HCT116 (cell line): ENCODE results near the gene NCOA1. TPM values are rescaled to one million over a fixed set of nuclear protein-coding genes. Genes with fewer than 3 reads are reported as not detected.

Experiments used
- ATAC-seq: fragments of 200-7000 bp; cut with Tn5 transposase; 2 replicates; pipeline ENCODE4 v1.9.1; 2020; ENCODE audit warnings: mild to moderate bottlenecking, moderate library complexity
- BruUV-seq: library from RNA; stranded (reverse); fragments of 400-500 nt; replicated peaks from 2 replicates; lab custom pipeline; 2021; lab: Mats Ljungman, UMichigan
- CTCF ChIA-PET: fragments of 300-600 bp; sonication (Branson Sonifier 250); formaldehyde crosslinking; loops from one replicate; lab custom pipeline; 2021; ENCODE audit warnings: antibody characterized with exemption; lab: Charles Lee
- POLR2A ChIA-PET: fragments of 300-600, 350-600 bp; sonication (Branson Sonifier 250); formaldehyde crosslinking; loops from one replicate; lab custom pipeline; 2021; ENCODE audit warnings: antibody characterized with exemption; lab: Charles Lee
- RAD21 ChIA-PET, 2 experiments: fragments of 300-600 bp; sonication (Branson Sonifier 250); formaldehyde crosslinking; loops; one replicate each; lab custom pipeline; 2023; ENCODE audit warnings: low total read pairs in 2 of 2; ENCODE audit not compliant: uncharacterized antibody in 2 of 2, unreplicated experiment in 2 of 2, low non-redundant PET in 1 of 2; lab: Charles Lee
- DNase-seq: peaks from one replicate; pipeline ENCODE4 v3.0.0-alpha.2; 2010; ENCODE audit warnings: low read depth, low spot score
- H2AFZ ChIP-seq: fragments of 200-600 bp; shearing (Covaris generic), sonication (generic); 2 replicates; pipeline ENCODE4 v1.6.1; 2017; ENCODE audit warnings: low read depth, mixed run types, mixed read lengths, antibody characterized with exemption, low read length; ENCODE audit not compliant: poor library complexity, severe bottlenecking
- H3K27ac ChIP-seq: 2 replicates; pipeline ENCODE4 v1.5.1; 2012; ENCODE audit warnings: low read depth, low read length
- H3K27me3 ChIP-seq: fragments of 200-600 bp; sonication (generic); 2 replicates; pipeline ENCODE4 v1.6.1; 2016; ENCODE audit warnings: mixed run types, low read length, mixed read lengths; ENCODE audit not compliant: insufficient read depth
- H3K36me3 ChIP-seq, 2 experiments: fragments of 200-500 bp in 1 of 2; fragments of 200-600 bp in 1 of 2; sonication (Bioruptor generic) in 1 of 2; sonication (generic) in 1 of 2; 2 replicates each; pipeline versions ENCODE4 v1.5.1 to v1.6.1; 2014 to 2016; ENCODE audit warnings: low read length in 2 of 2, inconsistent platforms in 1 of 2, mixed read lengths in 1 of 2, mixed run types in 1 of 2; ENCODE audit not compliant: insufficient read depth in 2 of 2, control insufficient read depth in 1 of 2
- H3K4me1 ChIP-seq, 2 experiments: fragments of 200-600 bp in 1 of 2; sonication (generic) in 1 of 2; 2 replicates each; pipeline versions ENCODE4 v1.5.1 to v1.6.1; 2012 to 2017; ENCODE audit warnings: low read length in 2 of 2, inconsistent platforms in 1 of 2, mild to moderate bottlenecking in 1 of 2, mixed read lengths in 1 of 2, mixed run types in 1 of 2, moderate library complexity in 1 of 2; ENCODE audit not compliant: insufficient read depth in 2 of 2, control insufficient read depth in 1 of 2
- H3K4me2 ChIP-seq: fragments of 200-600 bp; sonication (generic); 2 replicates; pipeline ENCODE4 v1.6.1; 2017; ENCODE audit warnings: mixed run types, low read length, mixed read lengths
- H3K4me3 ChIP-seq, 2 experiments: fragments of 200-600 bp in 1 of 2; sonication (generic) in 1 of 2; replicated peaks in 1 of 2; 2 replicates each; pipeline ENCODE4 v1.5.1; 2011 to 2016; ENCODE audit warnings: low read length in 2 of 2, control low read depth in 1 of 2, low read depth in 1 of 2, mild to moderate bottlenecking in 1 of 2, mixed read lengths in 1 of 2, mixed run types in 1 of 2
- H3K79me2 ChIP-seq: fragments of 200-600 bp; sonication (generic); 2 replicates; pipeline ENCODE4 v1.6.1; 2017; ENCODE audit warnings: mild to moderate bottlenecking, mixed run types, low read length, moderate library complexity, mixed read lengths; ENCODE audit not compliant: insufficient read depth
- H3K9ac ChIP-seq: fragments of 200-600 bp; sonication (generic); 2 replicates; pipeline ENCODE4 v1.6.1; 2016; ENCODE audit warnings: low read length, mixed read lengths
- H3K9me2 ChIP-seq: fragments of 200-600 bp; sonication (generic), shearing (Covaris generic); 2 replicates; pipeline ENCODE4 v1.6.1; 2017; ENCODE audit warnings: mixed run types, mild to moderate bottlenecking, moderate library complexity; ENCODE audit not compliant: insufficient read depth
- H3K9me3 ChIP-seq, 2 experiments: fragments of 200-500 bp in 1 of 2; fragments of 200-600 bp in 1 of 2; sonication (Bioruptor generic) in 1 of 2; sonication (generic) in 1 of 2; 2 replicates each; pipeline ENCODE4 v1.6.1; 2014 to 2017; ENCODE audit warnings: low read length in 2 of 2, mixed read lengths in 2 of 2, inconsistent platforms in 1 of 2, low read depth in 1 of 2, mild to moderate bottlenecking in 1 of 2, mixed run types in 1 of 2, moderate library complexity in 1 of 2; ENCODE audit not compliant: control insufficient read depth in 1 of 2, insufficient read depth in 1 of 2
- H4K20me1 ChIP-seq: fragments of 200-600 bp; sonication (generic), shearing (Covaris generic); 2 replicates; pipeline ENCODE4 v1.6.1; 2017; ENCODE audit warnings: mixed run types, mild to moderate bottlenecking, moderate library complexity; ENCODE audit not compliant: insufficient read depth
- ATF3 ChIP-seq: IDR thresholded peaks from 2 replicates; pipeline ENCODE4 v1.6.1; 2012
- CBX3 ChIP-seq: IDR thresholded peaks from 2 replicates; pipeline ENCODE4 v1.6.1; 2012; ENCODE audit warnings: low read depth
- CEBPB ChIP-seq: IDR thresholded peaks from 2 replicates; pipeline ENCODE4 v1.6.1; 2012; ENCODE audit warnings: low read depth
- CTCF ChIP-seq, 3 experiments: fragments of 200-600 bp in 1 of 3; sonication (generic) in 1 of 3; IDR thresholded peaks in 2 of 3; conservative IDR thresholded peaks in 1 of 3; 2 replicates each; pipeline ENCODE4 v1.5.1; 2012 to 2017; ENCODE audit warnings: low read depth in 2 of 3, low read length in 2 of 3, antibody characterized with exemption in 1 of 3, borderline replicate concordance in 1 of 3, control low read depth in 1 of 3, mild to moderate bottlenecking in 1 of 3, mixed read lengths in 1 of 3, mixed run types in 1 of 3, moderate library complexity in 1 of 3; ENCODE audit not compliant: insufficient read depth in 1 of 3
- EGR1 ChIP-seq: IDR thresholded peaks from 2 replicates; pipeline ENCODE4 v1.6.1; 2012; ENCODE audit warnings: low read depth
- EZH2 ChIP-seq: fragments of 200-600 bp; sonication (generic); IDR thresholded peaks from 2 replicates; pipeline ENCODE4 v1.6.1; 2017; ENCODE audit warnings: antibody characterized with exemption, mixed run types
- JUND ChIP-seq: IDR thresholded peaks from 2 replicates; pipeline ENCODE4 v1.6.1; 2012
- MAX ChIP-seq: IDR thresholded peaks from 2 replicates; pipeline ENCODE4 v1.6.1; 2012
- POLR2AphosphoS5 ChIP-seq: IDR thresholded peaks from 2 replicates; pipeline ENCODE4 v1.6.1; 2011; ENCODE audit warnings: mild to moderate bottlenecking, low read depth, low read length, moderate library complexity
- RAD21 ChIP-seq: IDR thresholded peaks from 2 replicates; pipeline ENCODE4 v1.6.1; 2012; ENCODE audit warnings: low read depth, mild to moderate bottlenecking
- REST ChIP-seq: IDR thresholded peaks from 2 replicates; pipeline ENCODE4 v1.6.1; 2012; ENCODE audit warnings: low read depth
- SIN3A ChIP-seq: IDR thresholded peaks from 2 replicates; pipeline ENCODE4 v1.6.1; 2012; ENCODE audit warnings: low read depth
- SP1 ChIP-seq: IDR thresholded peaks from 2 replicates; pipeline ENCODE4 v1.6.1; 2012; ENCODE audit warnings: low read depth
- SRF ChIP-seq: IDR thresholded peaks from 2 replicates; pipeline ENCODE4 v1.6.1; 2012; ENCODE audit warnings: low read depth
- TCF7L2 ChIP-seq: IDR thresholded peaks from 2 replicates; pipeline ENCODE4 v1.7.0; 2011; ENCODE audit warnings: borderline replicate concordance, inconsistent platforms; ENCODE audit not compliant: insufficient read depth, insufficient read length; ENCODE audit errors: extremely low read depth
- YY1 ChIP-seq: IDR thresholded peaks from 2 replicates; pipeline ENCODE4 v1.6.1; 2011; ENCODE audit warnings: low read length, low read depth, moderate library complexity, mild to moderate bottlenecking; ENCODE audit not compliant: insufficient replicate concordance; ENCODE audit errors: extremely low read depth
- ZBTB33 ChIP-seq: IDR thresholded peaks from 2 replicates; pipeline ENCODE4 v1.6.1; 2011; ENCODE audit warnings: mild to moderate bottlenecking, low read length, moderate library complexity; ENCODE audit not compliant: insufficient replicate concordance; ENCODE audit errors: extremely low read depth
- ZNF274 ChIP-seq: fragments of 200-500 bp; sonication (Bioruptor generic); IDR thresholded peaks from 2 replicates; pipeline ENCODE4 v1.6.1; 2014; ENCODE audit warnings: mild to moderate bottlenecking, low read depth, low read length, inconsistent platforms
- intact Hi-C: fragments of 100-400 bp; cut with micrococcal nuclease; formaldehyde crosslinking; loops from 2 replicates; pipeline ENCODE4 v1.10.0; 2022
- total RNA-seq: library from RNA; stranded (reverse); gene quantifications from one replicate; pipeline ENCODE4 v1.2.1, GENCODE V29; 2021; ENCODE audit not compliant: unreplicated experiment

Gene NCOA1
- total RNA-seq, 1 experiment from 2014 or later, result 10.4 TPM

- Histone ChIP-seq H3K9me2 (no peaks in the 10 kb centered on the region), H3K4me1 (no peaks in the 10 kb centered on the region), H3K27me3 (no peaks in the 10 kb centered on the region), H3K9me3 (no peaks in the 10 kb centered on the region), H3K4me2 (no peak overlapping the region), H2AFZ (no peak overlapping the region), H3K36me3 (no peaks in the 10 kb centered on the region), H3K9ac (no peak overlapping the region), H3K79me2 (no peaks in the 10 kb centered on the region), H3K4me3 (no peak overlapping the region), H3K27ac (no peak overlapping the region), H4K20me1 (no peaks in the 10 kb centered on the region)
- ChIA-PET CTCF (no interaction called here), RAD21 (no interaction called here), POLR2A (no interaction called here)
- no TSS peak for BruUV-seq
- DNase-seq, result no peak
- intact Hi-C loops, result no loop called here
- no peak for ATAC-seq
- TF ChIP-seq EGR1 (no peak), ATF3 (no peak), RAD21 (no peak), SIN3A (no peak), MAX (no peak), POLR2AphosphoS5 (no peak), TCF7L2 (no peak), CEBPB (no peak), JUND (no peak), CTCF (IDR thresholded peaks at IDR 0.05 in 2 of 3, conservative IDR thresholded peaks at IDR 0.05 in 1 of 3; ENCODE audit: borderline replicate concordance in 1 of 3, insufficient read depth in 1 of 3, low read depth in 2 of 3, low read length in 2 of 3) (no peak), SP1 (no peak), ZBTB33 (no peak), SRF (no peak), REST (no peak), YY1 (no peak), EZH2 (no peak), CBX3 (no peak), ZNF274 (no peak)
These were observed 166.8 kb downstream of the NCOA1 start for GRCh38 chr2:24657818-24658217.
